OCI-LY7 (cell line): ENCODE results near the gene SAP130. TPM values are rescaled to one million over a fixed set of nuclear protein-coding genes. Genes with fewer than 3 reads are reported as not detected.

Source experiments
- BruUV-seq: library from RNA; stranded (reverse); fragments of 400-500 nt; replicated peaks from 2 replicates; lab custom pipeline; 2021; lab: Mats Ljungman, UMichigan
- CTCF ChIA-PET: fragments of 300-600 bp; sonication (Branson Sonifier 250); formaldehyde crosslinking; loops from one replicate; lab custom pipeline; 2022; ENCODE audit warnings: antibody characterized with exemption; ENCODE audit not compliant: unreplicated experiment; lab: Charles Lee
- POLR2A ChIA-PET: fragments of 300-600 bp; sonication (Branson Sonifier 250); formaldehyde crosslinking; loops from one replicate; lab custom pipeline; 2022; ENCODE audit warnings: antibody characterized with exemption; lab: Charles Lee
- DNase-seq: peaks from one replicate; pipeline ENCODE4 v3.0.0-alpha.2; 2015; ENCODE audit warnings: low spot score
- H2AFZ ChIP-seq: fragments of 200-600 bp; sonication (generic), shearing (Covaris generic); 2 replicates; pipeline ENCODE4 v1.6.1; 2014; ENCODE audit warnings: mild to moderate bottlenecking, antibody characterized with exemption, low read length, moderate library complexity
- H3K27ac ChIP-seq: fragments of 200-600 bp; sonication (generic); 2 replicates; pipeline ENCODE4 v1.5.1; 2014; ENCODE audit warnings: mixed run types, low read depth, mild to moderate bottlenecking, moderate library complexity, low read length, inconsistent platforms; ENCODE audit not compliant: poor library complexity, severe bottlenecking
- H3K36me3 ChIP-seq: fragments of 200-600 bp; sonication (generic); 2 replicates; pipeline ENCODE4 v1.6.1; 2014; ENCODE audit warnings: mild to moderate bottlenecking, antibody characterized with exemption, low read length, moderate library complexity, mixed read lengths; ENCODE audit not compliant: insufficient read depth
- H3K4me1 ChIP-seq: fragments of 200-600 bp; sonication (generic); 2 replicates; pipeline ENCODE4 v1.5.1; 2014; ENCODE audit warnings: mild to moderate bottlenecking, low read length; ENCODE audit not compliant: insufficient read depth, poor library complexity, severe bottlenecking
- H3K4me2 ChIP-seq: fragments of 200-600 bp; sonication (generic); 2 replicates; pipeline ENCODE4 v1.6.1; 2014; ENCODE audit warnings: mild to moderate bottlenecking, low read length
- H3K4me3 ChIP-seq: fragments of 200-600 bp; sonication (generic); 2 replicates; pipeline ENCODE4 v1.5.1; 2014; ENCODE audit warnings: mild to moderate bottlenecking, low read depth, low read length; ENCODE audit not compliant: poor library complexity, severe bottlenecking
- H3K79me2 ChIP-seq: fragments of 200-600 bp; sonication (generic); 2 replicates; pipeline ENCODE4 v1.6.1; 2016; ENCODE audit warnings: low read depth, mild to moderate bottlenecking, low read length, moderate library complexity, mixed read lengths; ENCODE audit not compliant: insufficient read depth
- H3K9me2 ChIP-seq: fragments of 200-600 bp; sonication (generic); 2 replicates; pipeline ENCODE4 v1.6.1; 2016; ENCODE audit warnings: mild to moderate bottlenecking, low read length, mixed read lengths; ENCODE audit not compliant: insufficient read depth
- H3K9me3 ChIP-seq: fragments of 200-600 bp; sonication (generic); 2 replicates; pipeline ENCODE4 v1.6.1; 2014; ENCODE audit warnings: mild to moderate bottlenecking, mixed run types, low read length, mixed read lengths
- H4K20me1 ChIP-seq: fragments of 200-600 bp; sonication (generic); 2 replicates; pipeline ENCODE4 v1.6.1; 2014; ENCODE audit warnings: mild to moderate bottlenecking, antibody characterized with exemption, low read length, moderate library complexity, mixed read lengths; ENCODE audit not compliant: insufficient read depth
- CTCF ChIP-seq: fragments of 200-600 bp; sonication (generic); conservative IDR thresholded peaks from 2 replicates; pipeline ENCODE4 v1.5.1; 2014; ENCODE audit warnings: mild to moderate bottlenecking, antibody characterized with exemption, low read length, moderate library complexity, mixed read lengths
- EZH2phosphoT487 ChIP-seq: fragments of 200-600 bp; sonication (generic); IDR thresholded peaks from 2 replicates; pipeline ENCODE4 v1.6.1; 2018; ENCODE audit warnings: low read depth, borderline replicate concordance, mild to moderate bottlenecking, mixed run types, antibody characterized with exemption, low read length, moderate library complexity, mixed read lengths
- intact Hi-C: fragments of 100-400 bp; cut with micrococcal nuclease; formaldehyde crosslinking; loops from one replicate; pipeline ENCODE4 v1.10.0; 2022; ENCODE audit not compliant: unreplicated experiment
- total RNA-seq, 2 experiments: library from RNA; depleted of rRNA in 1 of 2; stranded (reverse); fragments of >200 nt in 1 of 2; shearing (Covaris generic) in 1 of 2; gene quantifications; 2 replicates each; pipeline ENCODE4 v1.2.3, GENCODE V29; 2014 to 2022

The SAP130 gene
- total RNA-seq, 2 experiments from 2014 or later, result 9.6 to 31.8 TPM

- Histone ChIP-seq H3K4me1 (no peaks in the 10 kb centered on the region), H3K9me2 (no peaks in the 10 kb centered on the region), H2AFZ (no peak overlapping the region), H3K4me2 (no peak overlapping the region), H3K27ac (no peak overlapping the region), H4K20me1 (no peaks in the 10 kb centered on the region), H3K79me2 (no peaks in the 10 kb centered on the region), H3K9me3 (no peaks in the 10 kb centered on the region), H3K4me3 (no peak overlapping the region), H3K36me3 (no peaks in the 10 kb centered on the region)
- POLR2A ChIA-PET, result interaction anchor here (0.7 kb wide), 1 partner anchor 14 kb away, joined by 3 read pairs; no protein-coding TSS in a partner anchor
- no TSS peak for BruUV-seq
- intact Hi-C loops, result loop anchor here (5.0 kb wide), 1 partner anchor 255 kb away; the partner anchor contains the start of gene HS6ST1
- no peak for TF ChIP-seq CTCF
- no peak for TF ChIP-seq EZH2phosphoT487
- CTCF ChIA-PET, result no interaction called here
- no peak for DNase-seq
Observed at GRCh38 chr2:128062571-128062970, 34.7 kb upstream of the SAP130 start.

- Histone ChIP-seq H4K20me1 (no peaks in the 10 kb centered on the region), H3K4me2 (no peak overlapping the region), H2AFZ (no peak overlapping the region), H3K27ac (no peak overlapping the region), H3K4me3 (no peak overlapping the region), H3K9me2 (no peaks in the 10 kb centered on the region), H3K9me3 (no peaks in the 10 kb centered on the region), H3K4me1 (no peaks in the 10 kb centered on the region), H3K36me3 (no peaks in the 10 kb centered on the region), H3K79me2 (no peaks in the 10 kb centered on the region)
- intact Hi-C loops, result no loop called here
- no peak for TF ChIP-seq CTCF
- no peak for TF ChIP-seq EZH2phosphoT487
- no peak for DNase-seq
- CTCF ChIA-PET, result no interaction called here
- no TSS peak for BruUV-seq
- POLR2A ChIA-PET, result interaction anchor here (1.2 to 1.3 kb wide), 2 partner anchors 13 to 22 kb away, joined by 3 read pairs; no protein-coding TSS in a partner anchor
Observed at GRCh38 chr2:128058114-128058513, 30.3 kb upstream of the SAP130 start.

GRCh38 chr2:128057334-128057733 lies 29.5 kb upstream of the SAP130 start:
- no peaks in the 10 kb centered on the region for H3K79me2 ChIP-seq
- no peaks in the 10 kb centered on the region for H3K36me3 ChIP-seq
- no peak for TF ChIP-seq CTCF
- no peak for TF ChIP-seq EZH2phosphoT487
- POLR2A ChIA-PET, result interaction anchor here (0.7 to 1.3 kb wide), 3 partner anchors 12 to 1247 kb away, joined by 3 read pairs; no protein-coding TSS in a partner anchor
- no peaks in the 10 kb centered on the region for H3K9me3 ChIP-seq
- intact Hi-C loops, result no loop called here
- CTCF ChIA-PET, result no interaction called here
- no peak overlapping the region for H3K4me3 ChIP-seq
- no peak for DNase-seq
- H3K27ac ChIP-seq, result no peak overlapping the region
- no peaks in the 10 kb centered on the region for H3K9me2 ChIP-seq
- H3K4me1 ChIP-seq, result no peaks in the 10 kb centered on the region
- H4K20me1 ChIP-seq, result no peaks in the 10 kb centered on the region
- H2AFZ ChIP-seq, result no peak overlapping the region
- no TSS peak for BruUV-seq
- H3K4me2 ChIP-seq, result no peak overlapping the region
